SK-N-SH (cell line): Measurements from ENCODE around the gene CERS6.

Source experiments
- CTCF ChIP-seq: fragments of 200-600 bp; sonication (generic); IDR thresholded peaks from 2 replicates; pipeline ENCODE4 v1.6.1; 2017; ENCODE audit warnings: antibody characterized with exemption, mild to moderate bottlenecking, moderate library complexity
- FOXJ3 ChIP-seq: sonication (generic); formaldehyde crosslinking; IDR thresholded peaks from 2 replicates; pipeline ENCODE4 v1.5.1; 2020; ENCODE audit warnings: mild to moderate bottlenecking, missing genetic modification reagents
- POLR2AphosphoS5 ChIP-seq: IDR thresholded peaks from 2 replicates; pipeline ENCODE4 v1.6.1; 2012; ENCODE audit warnings: low read depth, low read length
- RAD21 ChIP-seq: IDR thresholded peaks from 2 replicates; pipeline ENCODE4 v1.6.1; 2012; ENCODE audit warnings: mild to moderate bottlenecking, low read length
- SMC3 ChIP-seq: IDR thresholded peaks from 2 replicates; pipeline ENCODE4 v1.6.1; 2012; ENCODE audit warnings: low read depth, low read length, improper control_type of control experiment
- YY1 ChIP-seq: IDR thresholded peaks from 2 replicates; pipeline ENCODE4 v1.4.0; 2012; ENCODE audit warnings: low read depth, mild to moderate bottlenecking

- no peak for TF ChIP-seq YY1
- no peak for TF ChIP-seq CTCF
- no peak for TF ChIP-seq POLR2AphosphoS5
- no peak for TF ChIP-seq SMC3
- TF ChIP-seq RAD21: no peak
- TF ChIP-seq FOXJ3 (CRISPR knock-in tag): no peak
Measured at GRCh38 chr2:168482952-168483831, 27.1 kb downstream of the CERS6 start.
